ENCODE results near the gene CRK. TPM values are rescaled to one million over a fixed set of nuclear protein-coding genes. Genes with fewer than 3 reads are reported as not detected.
A peak's percentile ranks its signal among the peaks of the same experiment; 100 is the strongest.

Gene CRK
- total RNA-seq, 3 donors from 2014 or later: 73.9 to 85.3 (median 74.0) TPM

DNA sequence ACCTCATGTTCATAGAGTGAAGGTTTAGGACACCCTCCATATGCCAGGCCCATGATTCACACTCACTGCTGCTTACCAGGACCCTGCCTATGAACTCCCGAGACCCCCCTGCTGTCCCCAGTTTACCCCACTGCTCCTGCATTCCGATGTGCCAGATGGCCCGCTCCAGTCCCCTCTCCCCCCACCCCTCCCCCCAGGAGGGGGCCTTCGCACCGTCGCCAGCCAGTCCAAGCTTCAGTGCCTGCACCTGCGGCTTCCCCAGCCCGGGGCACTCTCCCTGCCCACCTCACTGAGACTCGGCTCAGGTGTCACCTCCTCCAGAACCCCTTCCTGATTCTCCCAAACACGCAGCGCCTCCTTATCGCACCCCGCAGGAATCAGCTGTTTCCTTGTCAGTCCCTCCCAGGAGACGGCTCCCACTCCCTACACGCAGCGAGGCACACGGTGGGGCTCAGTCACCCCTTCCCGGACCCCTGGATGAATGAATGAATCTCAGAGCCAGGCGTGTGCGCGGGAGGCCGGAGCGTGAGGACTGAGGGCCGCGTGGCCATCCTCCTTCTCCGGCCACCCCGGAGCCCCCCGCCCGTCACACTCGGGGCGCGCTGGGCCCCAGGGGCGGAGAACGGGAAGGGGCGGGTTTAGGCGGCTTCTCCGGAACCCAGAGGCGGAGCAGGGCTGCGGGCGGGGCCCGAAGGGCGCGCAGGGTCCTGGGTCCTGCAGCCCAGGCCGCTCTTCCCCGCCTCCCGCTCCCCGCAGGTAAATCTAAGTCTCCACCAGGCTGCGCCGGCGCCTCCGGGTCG, 34.8 kb upstream of the CRK start:
- ATAC-seq (peak; percentile 56), DNase-seq (peak; percentile 80 to 90 (median 89))
- intact Hi-C loops (cut with DNase I, micrococcal nuclease): no loop called here
- H3K4me3 ChIP-seq: peak overlapping the region; percentile 51
- H3K36me3 ChIP-seq (ENCODE audit: low read depth): no peaks in the 10 kb centered on the region
- H3K9me3 ChIP-seq: no peaks in the 10 kb centered on the region
- TF ChIP-seq, protein P1, sequence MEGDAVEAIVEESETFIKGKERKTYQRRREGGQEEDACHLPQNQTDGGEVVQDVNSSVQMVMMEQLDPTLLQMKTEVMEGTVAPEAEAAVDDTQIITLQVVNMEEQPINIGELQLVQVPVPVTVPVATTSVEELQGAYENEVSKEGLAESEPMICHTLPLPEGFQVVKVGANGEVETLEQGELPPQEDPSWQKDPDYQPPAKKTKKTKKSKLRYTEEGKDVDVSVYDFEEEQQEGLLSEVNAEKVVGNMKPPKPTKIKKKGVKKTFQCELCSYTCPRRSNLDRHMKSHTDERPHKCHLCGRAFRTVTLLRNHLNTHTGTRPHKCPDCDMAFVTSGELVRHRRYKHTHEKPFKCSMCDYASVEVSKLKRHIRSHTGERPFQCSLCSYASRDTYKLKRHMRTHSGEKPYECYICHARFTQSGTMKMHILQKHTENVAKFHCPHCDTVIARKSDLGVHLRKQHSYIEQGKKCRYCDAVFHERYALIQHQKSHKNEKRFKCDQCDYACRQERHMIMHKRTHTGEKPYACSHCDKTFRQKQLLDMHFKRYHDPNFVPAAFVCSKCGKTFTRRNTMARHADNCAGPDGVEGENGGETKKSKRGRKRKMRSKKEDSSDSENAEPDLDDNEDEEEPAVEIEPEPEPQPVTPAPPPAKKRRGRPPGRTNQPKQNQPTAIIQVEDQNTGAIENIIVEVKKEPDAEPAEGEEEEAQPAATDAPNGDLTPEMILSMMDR (IDR thresholded peaks at IDR 0.05): no peak
- peaks cover 48% of the 10 kb centered on the region for H3K4me1 ChIP-seq (ENCODE audit: low read depth)

DNA sequence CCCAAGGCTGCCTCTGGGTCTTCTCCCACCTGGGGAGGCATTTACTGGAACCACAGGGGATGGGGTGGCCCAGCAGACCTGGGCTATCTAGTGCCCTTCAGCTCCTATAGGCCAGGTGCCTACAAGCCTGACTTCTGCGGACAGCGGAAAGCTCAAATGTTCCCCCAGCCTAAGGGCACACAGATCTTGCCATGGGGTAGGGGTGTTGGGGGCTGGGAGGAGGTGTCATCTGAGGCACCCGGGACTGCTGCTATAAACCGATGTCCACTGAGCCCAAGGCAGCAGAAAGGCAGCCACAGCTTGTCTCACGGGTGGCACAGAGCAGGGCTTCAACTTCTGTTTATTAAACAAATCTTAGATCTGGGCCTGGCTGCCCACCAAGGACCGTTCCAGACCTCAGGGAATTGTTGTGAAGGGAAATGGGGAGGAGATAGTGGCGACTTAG, 32.8 kb upstream of the CRK start:
- Histone ChIP-seq H3K9me3 (no peaks in the 10 kb centered on the region), H3K4me1 (ENCODE audit: low read depth) (peaks cover 52% of the 10 kb centered on the region), H3K36me3 (ENCODE audit: low read depth) (no peaks in the 10 kb centered on the region), H3K4me3 (no peak overlapping the region)
- intact Hi-C loops (cut with DNase I, micrococcal nuclease): no loop called here
- no peak for ATAC-seq
- TF ChIP-seq, protein P1 (IDR thresholded peaks at IDR 0.05): no peak
- DNase-seq: no peak

DNA sequence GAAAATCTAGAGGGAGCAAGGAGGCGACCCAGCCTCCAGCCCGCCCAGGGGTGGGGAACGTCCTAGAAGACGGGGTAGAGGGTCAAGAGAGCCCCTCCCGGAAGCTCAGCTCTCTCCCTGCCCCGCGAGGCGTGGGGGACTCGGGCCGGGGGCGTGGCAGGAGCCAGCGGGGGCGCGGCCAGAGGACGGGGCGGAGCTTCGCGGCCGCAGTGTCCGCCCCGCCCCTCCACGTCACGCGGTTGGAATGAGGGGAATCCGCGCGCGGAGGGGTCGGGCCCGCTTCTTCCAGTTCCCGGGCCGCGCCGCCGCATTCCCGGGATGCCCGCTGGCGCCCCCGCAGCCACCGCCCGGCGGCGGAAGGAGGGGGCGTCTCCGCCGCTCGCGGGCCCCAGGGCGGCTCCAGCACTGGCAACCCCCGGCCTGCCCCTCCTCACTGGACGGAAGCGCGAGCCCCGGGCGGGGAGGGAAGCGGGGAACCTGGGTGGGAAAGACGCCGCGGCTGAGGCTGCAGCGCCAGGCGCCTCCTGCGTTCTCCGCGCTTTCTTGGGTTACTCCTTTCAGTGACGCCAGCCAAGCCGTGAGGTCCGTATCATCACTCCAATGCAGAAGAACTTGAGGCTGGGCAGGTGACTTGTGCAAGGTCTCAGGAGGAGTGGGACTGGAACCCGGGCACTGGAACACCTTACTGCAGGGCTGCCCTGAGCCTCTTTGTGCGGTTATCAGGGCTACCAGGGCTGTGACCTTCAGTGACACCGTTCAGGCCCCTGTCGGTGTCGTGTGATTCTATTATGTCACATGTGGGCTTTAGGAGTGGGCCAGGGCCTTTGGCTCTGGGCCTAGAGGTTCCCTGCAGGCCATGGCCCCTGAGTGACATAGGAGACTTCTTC, 32.1 kb upstream of the CRK start:
- DNase-seq (peak; percentile 88 to 92 (median 90)), ATAC-seq (peak; percentile 59)
- Histone ChIP-seq H3K4me1 (ENCODE audit: low read depth) (peaks cover 48% of the 10 kb centered on the region), H3K4me3 (peak overlapping the region; percentile 31), H3K9me3 (no peaks in the 10 kb centered on the region), H3K36me3 (ENCODE audit: low read depth) (no peaks in the 10 kb centered on the region)
- intact Hi-C loops (cut with DNase I, micrococcal nuclease): no loop called here
- TF ChIP-seq, protein P1 (IDR thresholded peaks at IDR 0.05): no peak

DNA sequence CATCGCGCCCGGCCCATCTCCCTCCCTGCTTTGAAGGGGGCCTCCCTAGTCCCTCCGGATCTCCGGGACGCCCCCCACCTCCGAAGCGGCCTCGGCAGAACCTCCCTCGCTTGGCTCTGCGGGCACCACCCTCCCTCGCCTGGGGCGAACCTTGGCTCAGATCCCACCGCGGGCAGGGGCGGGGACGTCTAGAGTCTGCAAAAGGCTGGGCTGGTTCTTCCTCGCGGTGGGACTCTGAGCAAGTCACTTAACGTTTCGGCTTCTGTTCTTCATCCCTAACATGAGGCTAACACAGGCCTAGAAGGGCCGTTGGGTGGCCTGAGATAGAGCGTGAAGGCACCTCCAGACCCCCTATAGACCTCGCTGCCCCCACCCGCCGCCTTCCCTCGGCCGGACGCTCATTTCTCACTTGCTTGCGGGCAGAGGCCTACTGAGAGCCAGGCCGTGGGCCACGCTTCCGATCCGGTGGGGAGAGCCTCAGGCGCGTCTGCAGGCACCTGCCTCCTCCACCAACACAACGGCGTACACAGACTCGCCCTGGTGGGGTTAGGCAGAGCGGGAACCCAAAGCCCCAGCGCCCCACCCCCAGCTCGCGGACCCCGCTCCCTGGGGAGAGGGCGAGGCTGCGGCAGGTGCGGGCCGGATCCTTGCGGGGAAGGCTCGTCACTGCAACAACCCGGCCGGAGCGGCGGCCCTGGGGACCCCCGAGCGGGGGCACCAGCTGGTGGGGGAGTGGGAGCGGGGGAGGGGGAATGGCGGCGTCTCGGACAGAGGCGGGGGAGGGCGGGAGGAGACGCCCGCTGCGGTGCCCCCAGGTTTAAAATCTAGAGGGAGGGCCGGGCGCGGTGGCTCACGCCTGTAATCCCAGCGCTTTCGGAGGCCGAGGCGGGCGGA, 31.0 kb upstream of the CRK start:
- no peaks in the 10 kb centered on the region for H3K9me3 ChIP-seq
- TF ChIP-seq, protein P1 (IDR thresholded peaks at IDR 0.05): no peak
- ATAC-seq: peak; percentile 43
- intact Hi-C loops (cut with DNase I, micrococcal nuclease): no loop called here
- H3K36me3 ChIP-seq (ENCODE audit: low read depth): no peaks in the 10 kb centered on the region
- peaks cover 38% of the 10 kb centered on the region for H3K4me1 ChIP-seq (ENCODE audit: low read depth)
- peak; percentile 93 to 96 (median 94) for DNase-seq
- peak overlapping the region; percentile 31 for H3K4me3 ChIP-seq

Measured in mucosa of descending colon (tissue), 3 donors.